H1 (cell line): ENCODE measurements around the gene BTRC. TPM values are rescaled to one million over a fixed set of nuclear protein-coding genes. Genes with fewer than 3 reads are reported as not detected.

ENCODE experiments used
- EGR1 ChIP-seq: IDR thresholded peaks from 2 replicates; pipeline ENCODE4 v1.6.1; 2011; ENCODE audit warnings: low read depth, low read length, borderline replicate concordance
- SAP30 ChIP-seq: fragments of 300-600 bp; sonication (generic); IDR thresholded peaks from 2 replicates; pipeline ENCODE4 v1.7.1; 2012; ENCODE audit warnings: low read length, moderate library complexity, mild to moderate bottlenecking, inconsistent platforms; ENCODE audit not compliant: insufficient read depth, insufficient replicate concordance
- SP2 ChIP-seq: IDR thresholded peaks from 2 replicates; pipeline ENCODE4 v1.6.1; 2012; ENCODE audit warnings: mild to moderate bottlenecking, low read length, inconsistent platforms
- polyA plus RNA-seq, 7 experiments: library from polyadenylated mRNA; depleted of rRNA in 3 of 7; stranded (reverse) in 5 of 7; unstranded in 2 of 7; fragments of >200 nt in 5 of 7; fragments of 200-250 nt in 2 of 7; gene quantifications; 1 replicate in 5 of 7; 2 replicates in 1 of 7; 4 replicates in 1 of 7; pipeline versions ENCODE4 v1.2.1 to v1.2.3, GENCODE V29; 2011 to 2013; ENCODE audit warnings: missing spikeins in 2 of 7, mixed read lengths in 2 of 7
- total RNA-seq: library from RNA; stranded (reverse); fragmentation: NEBNext Ultra II Directional; extraction: Animal tissue kit (Norgen Biotek cat#: 25700); gene quantifications from 2 replicates; pipeline ENCODE4 v1.2.1, GENCODE V29; 2021

BTRC gene
- total and polyA plus RNA-seq, 2 of the 8 experiments (the other 6 are each of a cell fraction or from before 2014, with no cell fraction given) = 9.9 to 24.7 TPM

DNA sequence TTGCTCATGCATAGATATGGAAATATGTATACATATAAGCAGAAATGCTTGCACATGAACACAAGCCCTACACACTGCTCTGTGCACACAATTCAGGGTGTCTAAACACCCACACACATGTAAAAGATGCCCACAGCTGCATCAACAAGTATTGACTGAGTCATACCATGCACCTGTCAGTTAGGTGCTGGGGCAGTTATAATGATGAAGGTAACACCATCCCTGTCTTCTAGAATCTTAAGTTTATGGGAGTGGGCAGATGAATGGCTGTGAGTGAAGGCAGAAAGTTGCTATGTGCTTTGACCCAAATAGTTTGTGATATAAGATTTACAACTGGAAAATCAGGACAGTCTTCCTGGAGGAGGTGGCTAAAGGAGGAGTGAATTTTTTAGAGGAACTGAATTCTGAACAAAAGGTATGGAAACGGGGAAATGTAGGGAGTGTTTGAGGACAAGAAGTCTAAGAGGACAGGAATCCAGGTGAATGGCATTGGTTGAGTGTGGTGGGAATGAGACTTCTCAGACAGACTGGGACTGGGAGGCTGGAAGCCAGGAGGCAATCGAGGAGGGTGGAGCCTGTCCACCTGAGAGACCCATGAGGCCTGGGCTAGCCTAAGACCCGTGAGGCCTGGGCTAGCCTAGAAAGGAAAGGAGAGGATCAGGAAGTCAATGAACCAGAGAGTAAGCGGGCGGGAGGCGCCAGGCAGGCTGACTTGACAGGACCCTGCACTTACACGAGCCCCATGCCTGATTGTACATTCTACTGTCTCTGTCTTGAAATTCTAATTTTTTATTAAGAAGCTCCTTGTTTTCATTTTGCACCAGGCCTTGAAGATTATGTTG lies 213.4 kb downstream of the BTRC start (continued):
- no peak for TF ChIP-seq EGR1
- no peak for TF ChIP-seq SP2
- TF ChIP-seq SAP30 = no peak
